ENCODE data around the gene GRID2.

DNA sequence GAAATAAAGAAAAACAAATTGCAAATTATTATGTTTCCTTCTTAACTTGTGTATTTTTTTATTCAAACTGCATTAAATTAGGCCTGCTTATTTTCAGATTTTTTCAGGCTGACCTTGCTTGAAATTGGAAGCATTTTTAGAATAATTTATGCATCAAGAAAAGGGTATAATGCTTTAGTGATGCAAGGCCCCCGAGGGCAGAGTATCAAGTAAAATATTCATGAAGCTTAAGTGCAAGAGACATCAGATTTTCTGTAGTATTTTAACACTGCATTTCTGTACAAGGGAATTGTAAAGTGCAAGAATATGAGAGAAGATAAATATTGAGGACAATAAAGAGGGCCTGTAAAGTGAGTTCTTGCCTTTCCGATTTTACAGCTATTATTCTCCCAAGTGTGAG, 1039.0 kb downstream of the GRID2 start:
- TF ChIP-seq SMC3 (IDR thresholded peaks at IDR 0.05; ENCODE audit: low read depth, low read length) (no peak), MXI1 (IDR thresholded peaks at IDR 0.05; ENCODE audit: borderline replicate concordance, low read depth, low read length) (no peak), CEBPB (IDR thresholded peaks at IDR 0.05; ENCODE audit: low read depth, low read length) (no peak), CHD1 (IDR thresholded peaks at IDR 0.05; ENCODE audit: low read depth, low read length) (no peak), POLR2A (IDR thresholded peaks at IDR 0.05; ENCODE audit: low read depth, low read length) (no peak), RAD21 (IDR thresholded peaks at IDR 0.05; ENCODE audit: low read length) (no peak), MAZ (IDR thresholded peaks at IDR 0.05; ENCODE audit: borderline replicate concordance, low read depth, low read length) (no peak), BHLHE40 (IDR thresholded peaks at IDR 0.05; ENCODE audit: low read depth, low read length) (no peak)
- TF ChIP-seq, protein P1, sequence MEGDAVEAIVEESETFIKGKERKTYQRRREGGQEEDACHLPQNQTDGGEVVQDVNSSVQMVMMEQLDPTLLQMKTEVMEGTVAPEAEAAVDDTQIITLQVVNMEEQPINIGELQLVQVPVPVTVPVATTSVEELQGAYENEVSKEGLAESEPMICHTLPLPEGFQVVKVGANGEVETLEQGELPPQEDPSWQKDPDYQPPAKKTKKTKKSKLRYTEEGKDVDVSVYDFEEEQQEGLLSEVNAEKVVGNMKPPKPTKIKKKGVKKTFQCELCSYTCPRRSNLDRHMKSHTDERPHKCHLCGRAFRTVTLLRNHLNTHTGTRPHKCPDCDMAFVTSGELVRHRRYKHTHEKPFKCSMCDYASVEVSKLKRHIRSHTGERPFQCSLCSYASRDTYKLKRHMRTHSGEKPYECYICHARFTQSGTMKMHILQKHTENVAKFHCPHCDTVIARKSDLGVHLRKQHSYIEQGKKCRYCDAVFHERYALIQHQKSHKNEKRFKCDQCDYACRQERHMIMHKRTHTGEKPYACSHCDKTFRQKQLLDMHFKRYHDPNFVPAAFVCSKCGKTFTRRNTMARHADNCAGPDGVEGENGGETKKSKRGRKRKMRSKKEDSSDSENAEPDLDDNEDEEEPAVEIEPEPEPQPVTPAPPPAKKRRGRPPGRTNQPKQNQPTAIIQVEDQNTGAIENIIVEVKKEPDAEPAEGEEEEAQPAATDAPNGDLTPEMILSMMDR (conservative IDR thresholded peaks at IDR 0.05; ENCODE audit: low read depth, low read length): no peak
- TF ChIP-seq, protein P2, sequence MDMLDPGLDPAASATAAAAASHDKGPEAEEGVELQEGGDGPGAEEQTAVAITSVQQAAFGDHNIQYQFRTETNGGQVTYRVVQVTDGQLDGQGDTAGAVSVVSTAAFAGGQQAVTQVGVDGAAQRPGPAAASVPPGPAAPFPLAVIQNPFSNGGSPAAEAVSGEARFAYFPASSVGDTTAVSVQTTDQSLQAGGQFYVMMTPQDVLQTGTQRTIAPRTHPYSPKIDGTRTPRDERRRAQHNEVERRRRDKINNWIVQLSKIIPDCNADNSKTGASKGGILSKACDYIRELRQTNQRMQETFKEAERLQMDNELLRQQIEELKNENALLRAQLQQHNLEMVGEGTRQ (IDR thresholded peaks at IDR 0.05; ENCODE audit: low read depth, low read length): no peak
